ENCODE results near the gene KDM5A. TPM values are rescaled to one million over a fixed set of nuclear protein-coding genes. Genes with fewer than 3 reads are reported as not detected.

KDM5A gene
- total RNA-seq, 1 donor from 2014 or later, result 79.8 TPM

- no peak for TF ChIP-seq CTCF (IDR thresholded peaks at IDR 0.05; ENCODE audit: insufficient read depth, low read depth, low read length)
- no peak for TF ChIP-seq EZH2 (IDR thresholded peaks at IDR 0.05; ENCODE audit: insufficient read depth, low read length)
- Histone ChIP-seq H3K9ac (ENCODE audit: low read length) (no peak overlapping the region), H3K27me3 (ENCODE audit: insufficient read depth, low read length) (no peaks in the 10 kb centered on the region), H3K79me2 (ENCODE audit: insufficient read depth, low read length) (no peaks in the 10 kb centered on the region), H3K4me3 (ENCODE audit: insufficient read depth, low read depth, low read length) (no peak overlapping the region), H3K4me1 (ENCODE audit: insufficient read depth, low read length) (no peaks in the 10 kb centered on the region), H3K36me3 (ENCODE audit: insufficient read depth, low read length) (peaks cover 13% of the 10 kb centered on the region), H2AFZ (ENCODE audit: low read depth, low read length) (no peak overlapping the region), H3K27ac (ENCODE audit: low read depth, low read length) (no peak overlapping the region), H4K20me1 (ENCODE audit: insufficient read depth, low read length) (no peaks in the 10 kb centered on the region), H3K9me3 (ENCODE audit: insufficient read depth, low read depth, low read length) (no peaks in the 10 kb centered on the region), H3K4me2 (ENCODE audit: low read length) (no peak overlapping the region)
- Mint-ChIP-seq H3K27ac (ENCODE audit: unreplicated experiment) (no peak overlapping the region), H3K9me3 (ENCODE audit: unreplicated experiment) (no peaks in the 10 kb centered on the region), H3K36me3 (ENCODE audit: low read depth, unreplicated experiment) (peaks cover 11% of the 10 kb centered on the region), H3K4me3 (ENCODE audit: unreplicated experiment) (no peak overlapping the region), H3K27me3 (ENCODE audit: low read depth, unreplicated experiment) (no peaks in the 10 kb centered on the region), H3K4me1 (ENCODE audit: low read depth, unreplicated experiment) (no peaks in the 10 kb centered on the region)
- FAIRE-seq, result no peak
- DNase-seq (ENCODE audit: low read depth), result no peak
Observed at GRCh38 chr12:418432-418831, 29.3 kb upstream of the KDM5A start.

- no peak overlapping the region for H3K4me3 ChIP-seq (ENCODE audit: insufficient read depth, low read depth, low read length)
- H2AFZ ChIP-seq (ENCODE audit: low read depth, low read length), result no peak overlapping the region
- peaks cover 20% of the 10 kb centered on the region for H3K36me3 Mint-ChIP-seq (ENCODE audit: low read depth, unreplicated experiment)
- no peaks in the 10 kb centered on the region for H3K27me3 ChIP-seq (ENCODE audit: insufficient read depth, low read length)
- no peak overlapping the region for H3K4me2 ChIP-seq (ENCODE audit: low read length)
- no peaks in the 10 kb centered on the region for H4K20me1 ChIP-seq (ENCODE audit: insufficient read depth, low read length)
- no peak overlapping the region for H3K4me3 Mint-ChIP-seq (ENCODE audit: unreplicated experiment)
- no peak overlapping the region for H3K9ac ChIP-seq (ENCODE audit: low read length)
- no peaks in the 10 kb centered on the region for H3K27me3 Mint-ChIP-seq (ENCODE audit: low read depth, unreplicated experiment)
- DNase-seq (ENCODE audit: low read depth), result no peak
- no peaks in the 10 kb centered on the region for H3K9me3 Mint-ChIP-seq (ENCODE audit: unreplicated experiment)
- H3K4me1 ChIP-seq (ENCODE audit: insufficient read depth, low read length), result no peaks in the 10 kb centered on the region
- peaks cover 23% of the 10 kb centered on the region for H3K36me3 ChIP-seq (ENCODE audit: insufficient read depth, low read length)
- H3K27ac ChIP-seq (ENCODE audit: low read depth, low read length), result no peak overlapping the region
- no peak for TF ChIP-seq CTCF (IDR thresholded peaks at IDR 0.05; ENCODE audit: insufficient read depth, low read depth, low read length)
- no peak for TF ChIP-seq EZH2 (IDR thresholded peaks at IDR 0.05; ENCODE audit: insufficient read depth, low read length)
- H3K9me3 ChIP-seq (ENCODE audit: insufficient read depth, low read depth, low read length), result no peaks in the 10 kb centered on the region
- H3K27ac Mint-ChIP-seq (ENCODE audit: unreplicated experiment), result no peak overlapping the region
- no peak for FAIRE-seq
- no peaks in the 10 kb centered on the region for H3K4me1 Mint-ChIP-seq (ENCODE audit: low read depth, unreplicated experiment)
- H3K79me2 ChIP-seq (ENCODE audit: insufficient read depth, low read length), result no peaks in the 10 kb centered on the region
Observed at GRCh38 chr12:414859-415258, 25.7 kb upstream of the KDM5A start.

- TF ChIP-seq CTCF (IDR thresholded peaks at IDR 0.05; ENCODE audit: insufficient read depth, low read depth, low read length) (peak; percentile 33), EZH2 (IDR thresholded peaks at IDR 0.05; ENCODE audit: insufficient read depth, low read length) (no peak)
- Mint-ChIP-seq H3K27me3 (ENCODE audit: low read depth, unreplicated experiment) (no peaks in the 10 kb centered on the region), H3K9me3 (ENCODE audit: unreplicated experiment) (no peaks in the 10 kb centered on the region), H3K36me3 (ENCODE audit: low read depth, unreplicated experiment) (peaks cover 2% of the 10 kb centered on the region), H3K4me1 (ENCODE audit: low read depth, unreplicated experiment) (peaks cover 3% of the 10 kb centered on the region), H3K27ac (ENCODE audit: unreplicated experiment) (no peak overlapping the region), H3K4me3 (ENCODE audit: unreplicated experiment) (no peak overlapping the region)
- H4K20me1 ChIP-seq (ENCODE audit: insufficient read depth, low read length), result no peaks in the 10 kb centered on the region
- peak overlapping the region; percentile 89 for H3K4me2 ChIP-seq (ENCODE audit: low read length)
- DNase-seq (ENCODE audit: low read depth), result peak; percentile 9
- peak overlapping the region; percentile 73 for H2AFZ ChIP-seq (ENCODE audit: low read depth, low read length)
- no peaks in the 10 kb centered on the region for H3K27me3 ChIP-seq (ENCODE audit: insufficient read depth, low read length)
- peaks cover 25% of the 10 kb centered on the region for H3K79me2 ChIP-seq (ENCODE audit: insufficient read depth, low read length)
- H3K27ac ChIP-seq (ENCODE audit: low read depth, low read length), result peak overlapping the region; percentile 58
- no peaks in the 10 kb centered on the region for H3K36me3 ChIP-seq (ENCODE audit: insufficient read depth, low read length)
- H3K4me1 ChIP-seq (ENCODE audit: insufficient read depth, low read length), result peaks cover 8% of the 10 kb centered on the region
- H3K9me3 ChIP-seq (ENCODE audit: insufficient read depth, low read depth, low read length), result no peaks in the 10 kb centered on the region
- no peak for FAIRE-seq
- H3K9ac ChIP-seq (ENCODE audit: low read length), result peak overlapping the region; percentile 86
- peak overlapping the region; percentile 88 for H3K4me3 ChIP-seq (ENCODE audit: insufficient read depth, low read depth, low read length)
Observed at GRCh38 chr12:402029-402389, 12.9 kb upstream of the KDM5A start.
